Stimulated activated naive CD8-positive, alpha-beta T cell treated with anti-CD3 and anti-CD28 coated beads, Interleukin-15, amount 100 ng/mL, for 72 hours (primary cell): ENCODE measurements around the gene HLA-DPB1.

Source experiments
- ATAC-seq: fragments of 150-1000 bp; cut with Tn5 transposase; 2 replicates; pipeline ENCODE4 v1.10.0; 2021; ENCODE audit warnings: mild to moderate bottlenecking, moderate library complexity
- DNase-seq, 2 donors: peaks; one replicate each; pipeline ENCODE4 v3.0.0; 2021 to 2022
- H3K27ac Mint-ChIP-seq, 2 donors: one replicate each; pipeline ENCODE4 v1.8.0; 2022; ENCODE audit warnings: mild to moderate bottlenecking in 2 of 2, mixed read lengths in 2 of 2, moderate library complexity in 2 of 2
- H3K27me3 Mint-ChIP-seq: one replicate; pipeline ENCODE4 v1.8.0; 2022; ENCODE audit warnings: mixed read lengths
- H3K4me1 Mint-ChIP-seq: one replicate; pipeline ENCODE4 v1.8.0; 2022; ENCODE audit warnings: mild to moderate bottlenecking, mixed read lengths
- H3K4me3 Mint-ChIP-seq, 2 donors: one replicate each; pipeline ENCODE4 v1.8.0; 2022; ENCODE audit warnings: mild to moderate bottlenecking in 2 of 2, mixed read lengths in 2 of 2, moderate library complexity in 1 of 2
- H3K9me3 Mint-ChIP-seq, 2 donors: one replicate each; pipeline ENCODE4 v1.8.0; 2022; ENCODE audit warnings: mixed read lengths in 2 of 2

Gene HLA-DPB1

DNA sequence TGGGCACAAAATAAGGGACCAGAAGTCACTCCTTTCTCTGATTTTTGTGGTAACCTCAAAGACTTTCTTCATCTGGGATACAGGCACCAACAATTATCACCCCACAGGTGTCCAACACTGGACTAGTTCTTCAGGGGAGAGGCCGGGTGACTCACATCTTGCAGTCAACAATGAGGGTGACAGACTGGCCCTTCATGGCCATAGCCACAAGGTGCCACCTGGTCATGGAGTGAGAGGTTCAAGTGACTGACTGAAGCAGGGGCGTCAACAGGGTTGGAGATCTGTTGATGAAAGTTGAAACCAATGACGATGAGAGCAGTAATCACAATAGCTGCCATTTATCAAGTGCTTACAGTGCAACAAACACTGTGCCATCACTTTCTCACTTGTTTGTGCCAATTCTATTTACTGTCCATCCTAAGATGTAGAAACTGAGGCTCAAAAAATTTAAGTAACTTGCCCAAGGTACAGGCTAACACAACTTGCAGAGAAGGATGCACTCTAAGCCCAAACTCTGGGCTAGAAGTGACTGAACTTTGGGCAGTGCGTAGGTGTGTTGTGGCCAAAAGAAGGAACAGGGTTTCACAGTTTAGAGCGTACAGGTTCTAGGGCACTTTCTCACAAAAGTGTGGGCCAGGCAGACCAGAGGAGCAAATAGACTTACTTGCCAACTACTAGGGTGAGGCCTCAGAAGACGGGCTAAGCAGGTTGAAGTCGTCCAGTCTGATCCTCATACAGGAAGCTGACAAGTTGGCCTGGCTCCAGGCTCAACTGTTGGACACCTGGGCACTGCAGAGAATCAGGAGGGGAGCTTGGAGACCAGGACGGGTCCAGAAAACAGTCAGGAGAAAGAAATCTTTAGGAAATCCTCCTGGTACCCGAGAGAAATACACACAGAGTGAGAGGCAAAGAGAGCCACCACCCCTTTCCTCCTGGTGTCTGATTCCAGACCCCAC lies 30.4 kb downstream of the HLA-DPB1 start:
- Mint-ChIP-seq H3K9me3 (peaks cover 9 to 20% of the 10 kb centered on the region in 2 donors), H3K4me1 (no peaks in the 10 kb centered on the region), H3K4me3 (no peak overlapping the region), H3K27me3 (peaks cover 66% of the 10 kb centered on the region), H3K27ac (no peak overlapping the region)
- ATAC-seq (no peak), DNase-seq (no peak)

GRCh38 chr6:33107641-33108040 lies 31.9 kb downstream of the HLA-DPB1 start:
- peaks cover 9 to 12% of the 10 kb centered on the region in 2 donors for H3K9me3 Mint-ChIP-seq
- H3K4me1 Mint-ChIP-seq, result no peaks in the 10 kb centered on the region
- no peak overlapping the region for H3K4me3 Mint-ChIP-seq
- DNase-seq (no peak), ATAC-seq (no peak)
- no peak overlapping the region for H3K27ac Mint-ChIP-seq
- H3K27me3 Mint-ChIP-seq, result peaks cover 73% of the 10 kb centered on the region

- no peak overlapping the region for H3K27ac Mint-ChIP-seq
- peaks cover 9 to 12% of the 10 kb centered on the region in 2 donors for H3K9me3 Mint-ChIP-seq
- DNase-seq (no peak), ATAC-seq (no peak)
- H3K4me1 Mint-ChIP-seq, result no peaks in the 10 kb centered on the region
- peaks cover 79% of the 10 kb centered on the region for H3K27me3 Mint-ChIP-seq
- H3K4me3 Mint-ChIP-seq, result no peak overlapping the region
Measured at GRCh38 chr6:33108307-33108706, 32.5 kb downstream of the HLA-DPB1 start.

DNA sequence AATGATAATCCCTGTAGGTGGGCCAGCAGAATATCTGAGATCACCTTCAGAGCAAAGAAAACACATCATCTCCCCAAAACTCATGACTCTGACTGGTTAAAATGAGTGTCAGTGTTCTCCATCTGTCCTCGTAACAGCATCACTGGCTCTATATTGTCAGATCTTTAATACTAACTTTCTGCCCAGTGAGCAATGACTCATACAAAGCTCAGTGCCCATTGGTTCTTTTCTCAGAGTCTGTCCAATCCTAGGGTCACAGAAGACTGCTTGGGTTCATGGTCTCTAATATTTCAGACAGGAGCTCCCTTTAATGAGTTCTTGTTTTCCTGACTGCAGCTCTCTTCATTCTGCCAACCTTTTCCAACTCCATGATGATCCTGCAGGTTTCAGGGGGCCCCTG lies 36.4 kb downstream of the HLA-DPB1 start:
- peak; percentile 96 for ATAC-seq
- no peak overlapping the region for H3K27ac Mint-ChIP-seq
- no peak overlapping the region for H3K4me3 Mint-ChIP-seq
- DNase-seq, result no peak
- peaks cover 18% of the 10 kb centered on the region for H3K4me1 Mint-ChIP-seq
- H3K27me3 Mint-ChIP-seq, result peaks cover 83% of the 10 kb centered on the region
- H3K9me3 Mint-ChIP-seq, result no peaks in the 10 kb centered on the region

DNA sequence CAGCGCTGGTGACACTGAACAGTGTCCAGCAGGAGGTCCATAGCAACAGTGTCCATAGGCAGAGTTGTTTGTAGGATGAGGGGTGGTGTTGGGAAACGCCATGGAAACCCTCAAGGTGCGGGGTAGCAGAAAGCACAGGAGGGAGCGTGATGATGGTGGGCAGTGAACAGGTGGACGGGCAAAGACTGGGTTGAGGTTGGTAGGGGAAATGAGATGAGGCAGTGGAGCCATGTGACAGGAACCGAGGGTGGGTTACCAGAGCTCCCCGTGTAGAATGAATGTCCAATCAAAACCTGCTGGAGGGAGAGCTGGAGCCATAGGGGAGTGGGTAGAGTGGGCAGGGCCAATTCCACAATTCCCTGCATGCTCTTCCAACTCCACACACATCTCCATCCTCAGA lies 38.0 kb downstream of the HLA-DPB1 start:
- H3K9me3 Mint-ChIP-seq, result no peaks in the 10 kb centered on the region
- no peak overlapping the region for H3K27ac Mint-ChIP-seq
- ATAC-seq (no peak), DNase-seq (no peak)
- H3K4me3 Mint-ChIP-seq, result no peak overlapping the region
- peaks cover 31% of the 10 kb centered on the region for H3K4me1 Mint-ChIP-seq
- H3K27me3 Mint-ChIP-seq, result peaks cover 82% of the 10 kb centered on the region

- ATAC-seq (no peak), DNase-seq (no peak)
- Mint-ChIP-seq H3K4me3 (no peak overlapping the region), H3K27ac (no peak overlapping the region), H3K9me3 (no peaks in the 10 kb centered on the region), H3K27me3 (peaks cover 77% of the 10 kb centered on the region), H3K4me1 (peaks cover 31% of the 10 kb centered on the region)
Measured at GRCh38 chr6:33114406-33114805, 38.6 kb downstream of the HLA-DPB1 start.

- Mint-ChIP-seq H3K4me1 (peaks cover 31% of the 10 kb centered on the region), H3K9me3 (no peaks in the 10 kb centered on the region), H3K27ac (no peak overlapping the region), H3K4me3 (no peak overlapping the region), H3K27me3 (peaks cover 61% of the 10 kb centered on the region)
- no peak for ATAC-seq
- no peak for DNase-seq
Measured at GRCh38 chr6:33116417-33116816, 40.6 kb downstream of the HLA-DPB1 start.

DNA sequence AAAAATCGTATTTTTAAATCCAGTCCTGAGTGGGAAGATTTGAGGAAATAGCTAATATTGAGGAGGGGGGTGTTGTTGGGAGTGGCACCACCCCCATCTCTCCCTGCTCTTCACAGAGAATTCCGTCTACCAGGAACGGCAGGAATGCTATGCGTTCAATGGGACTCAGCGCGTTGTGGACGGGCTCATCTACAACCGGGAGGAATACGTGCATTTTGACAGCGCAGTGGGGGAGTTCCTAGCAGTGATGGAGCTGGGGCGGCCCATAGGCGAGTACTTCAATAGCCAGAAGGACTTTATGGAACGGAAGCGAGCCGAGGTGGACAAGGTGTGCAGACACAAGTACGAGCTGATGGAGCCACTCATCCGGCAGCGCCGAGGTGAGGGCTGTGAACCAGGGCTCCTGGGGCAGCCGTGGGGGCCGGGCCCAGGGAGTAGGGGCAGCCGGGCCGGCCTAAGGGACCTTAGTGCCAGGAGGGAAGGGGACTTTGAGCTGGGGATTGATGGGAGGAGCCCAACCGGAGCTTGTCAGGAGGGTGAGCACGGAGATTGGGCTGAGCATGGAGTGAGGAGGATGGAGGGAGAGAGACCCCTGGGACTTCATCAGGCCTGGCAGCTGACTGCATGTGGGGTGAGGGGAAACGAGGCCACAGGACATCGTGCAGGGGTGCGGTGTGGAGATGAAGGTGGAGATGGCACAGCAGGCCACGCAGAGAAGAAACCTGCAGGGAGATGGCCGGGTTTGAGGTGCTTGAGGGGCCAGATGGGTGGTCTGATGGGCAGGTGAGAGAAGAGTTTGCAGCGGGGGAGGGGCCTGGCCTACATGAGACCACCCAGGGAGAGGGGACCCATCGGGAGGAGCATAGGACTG lies 41.3 kb downstream of the HLA-DPB1 start:
- peaks cover 31% of the 10 kb centered on the region for H3K4me1 Mint-ChIP-seq
- H3K27me3 Mint-ChIP-seq, result peaks cover 60% of the 10 kb centered on the region
- no peaks in the 10 kb centered on the region for H3K9me3 Mint-ChIP-seq
- peak; percentile 23 for ATAC-seq
- no peak for DNase-seq
- H3K4me3 Mint-ChIP-seq, result peak overlapping the region; percentile 4 to 53
- H3K27ac Mint-ChIP-seq, result no peak overlapping the region

DNA sequence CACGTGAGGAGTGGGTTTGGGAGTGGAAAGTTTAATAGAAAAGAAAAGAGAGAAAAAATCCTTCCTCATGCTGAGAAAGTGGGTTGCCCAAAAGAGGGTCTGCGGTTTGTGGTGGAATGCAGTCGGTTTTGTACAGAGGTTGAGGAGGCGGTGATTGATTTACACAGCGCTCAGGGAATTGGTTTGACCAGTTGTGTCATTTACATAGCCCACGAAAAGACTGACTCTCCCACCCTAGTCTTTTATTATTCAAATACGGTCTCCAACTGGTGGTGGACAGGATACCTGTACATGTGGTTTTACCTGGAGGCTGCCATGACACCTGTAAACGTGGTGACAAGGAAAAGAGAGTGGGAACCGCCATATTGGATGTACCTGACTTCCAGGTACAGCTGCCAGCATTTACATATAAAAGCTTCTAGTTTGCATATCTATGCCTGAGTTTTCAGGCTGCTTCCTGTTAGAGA lies 42.1 kb downstream of the HLA-DPB1 start:
- Mint-ChIP-seq H3K9me3 (no peaks in the 10 kb centered on the region), H3K27me3 (peaks cover 52% of the 10 kb centered on the region), H3K27ac (no peak overlapping the region), H3K4me1 (peaks cover 31% of the 10 kb centered on the region), H3K4me3 (peak overlapping the region in 1 of 2 donors; percentile 53)
- DNase-seq, result no peak
- no peak for ATAC-seq

DNA sequence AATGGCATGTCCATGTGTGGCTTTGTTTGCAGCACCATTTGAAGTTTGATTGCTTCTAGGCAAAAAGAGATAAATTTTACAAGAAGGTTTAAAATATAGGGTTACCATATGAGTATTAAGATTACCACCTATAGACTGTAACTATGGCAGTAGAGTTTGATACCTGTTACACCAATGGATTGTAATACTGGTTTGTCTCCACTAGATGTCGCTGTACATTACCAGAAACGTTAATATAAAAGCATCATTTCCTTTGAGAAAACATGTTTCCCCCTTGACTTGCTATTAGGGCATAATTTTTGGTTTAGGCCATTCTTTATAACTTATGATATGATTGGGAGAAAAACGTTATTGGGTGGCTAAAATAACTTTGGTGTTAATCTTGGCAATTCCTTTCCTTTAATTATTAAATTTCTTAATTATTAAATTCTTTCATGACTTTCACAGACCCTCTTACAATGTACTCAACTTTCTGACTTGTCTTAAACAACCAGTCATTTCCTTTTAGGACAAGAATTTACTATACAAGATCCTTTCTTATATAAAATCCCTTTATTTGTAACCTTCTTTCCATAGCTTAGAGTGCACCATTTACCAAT lies 42.8 kb downstream of the HLA-DPB1 start:
- ATAC-seq, result peak; percentile 66
- Mint-ChIP-seq H3K4me1 (peaks cover 28% of the 10 kb centered on the region), H3K27ac (no peak overlapping the region), H3K9me3 (peaks cover under 1 to 2% of the 10 kb centered on the region in 2 donors), H3K4me3 (no peak overlapping the region), H3K27me3 (peaks cover 45% of the 10 kb centered on the region)
- no peak for DNase-seq

DNA sequence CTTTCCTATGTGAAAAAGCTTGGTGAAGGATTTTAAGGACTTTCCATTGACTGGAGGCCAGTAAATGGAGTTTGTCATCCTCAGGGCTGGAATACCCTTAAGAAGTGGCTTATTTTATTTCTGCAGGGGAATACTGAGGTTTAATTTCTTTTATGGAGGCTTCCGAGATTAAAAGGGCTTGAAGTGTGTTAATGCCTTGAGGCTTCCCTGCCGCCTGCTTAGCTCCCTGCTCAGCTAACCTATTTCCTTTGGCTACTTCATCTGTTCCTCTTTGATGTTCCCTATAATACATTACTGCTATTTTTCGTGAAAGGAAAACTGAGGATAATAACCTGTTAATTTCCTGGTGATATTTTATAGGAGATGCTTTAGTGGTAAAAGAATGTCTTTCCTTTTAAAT lies 44.2 kb downstream of the HLA-DPB1 start:
- Mint-ChIP-seq H3K4me3 (no peak overlapping the region), H3K9me3 (peaks cover 5 to 11% of the 10 kb centered on the region in 2 donors), H3K27ac (no peak overlapping the region), H3K27me3 (peaks cover 31% of the 10 kb centered on the region), H3K4me1 (peaks cover 22% of the 10 kb centered on the region)
- ATAC-seq (no peak), DNase-seq (no peak)

- no peak for DNase-seq
- H3K4me3 Mint-ChIP-seq, result no peak overlapping the region
- H3K4me1 Mint-ChIP-seq, result peaks cover 4% of the 10 kb centered on the region
- H3K27ac Mint-ChIP-seq, result no peak overlapping the region
- H3K27me3 Mint-ChIP-seq, result peaks cover 16% of the 10 kb centered on the region
- H3K9me3 Mint-ChIP-seq, result peaks cover 5 to 11% of the 10 kb centered on the region in 2 donors
- no peak for ATAC-seq
Measured at GRCh38 chr6:33123181-33123580, 47.4 kb downstream of the HLA-DPB1 start.

DNA sequence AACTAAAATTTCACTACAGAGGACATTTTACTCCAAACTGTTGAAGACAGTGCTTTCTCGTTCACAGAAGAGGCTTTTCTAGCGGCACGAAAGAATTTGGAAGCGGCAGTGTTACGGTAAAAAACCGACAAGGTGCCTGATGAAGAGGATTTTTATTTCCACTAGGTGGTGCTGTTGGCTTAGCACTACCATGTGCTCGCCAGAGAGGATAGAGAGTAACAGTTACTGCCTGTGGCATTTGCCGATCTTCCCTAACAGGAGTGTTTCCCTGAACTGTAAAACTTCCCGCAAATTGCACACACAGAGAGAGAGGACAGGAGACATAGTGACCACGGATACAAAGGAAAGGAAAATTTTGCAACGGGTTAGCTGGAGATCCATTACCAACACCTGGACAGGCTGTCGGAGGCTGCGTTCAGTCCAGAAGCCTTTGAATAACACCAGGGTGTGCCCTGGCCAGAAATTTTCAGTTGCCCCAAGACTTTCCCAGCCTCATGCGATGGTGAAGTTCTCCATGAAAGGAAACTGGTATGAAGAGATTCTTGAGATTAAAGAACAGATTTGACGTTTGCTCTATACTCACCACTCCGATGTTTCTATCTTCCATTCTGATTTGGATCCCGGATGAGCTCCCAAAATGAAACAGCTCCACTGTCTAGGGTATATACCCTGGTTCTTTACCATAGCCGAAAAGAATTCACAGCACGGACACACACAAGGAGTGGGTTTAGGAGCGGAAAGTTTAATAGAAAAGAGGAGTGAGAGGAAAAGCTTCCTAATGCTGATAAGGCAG lies 48.1 kb downstream of the HLA-DPB1 start:
- peaks cover 6% of the 10 kb centered on the region for H3K4me1 Mint-ChIP-seq
- peak; percentile 31 to 37 for DNase-seq
- no peak overlapping the region for H3K4me3 Mint-ChIP-seq
- H3K27me3 Mint-ChIP-seq, result peaks cover 22% of the 10 kb centered on the region
- H3K27ac Mint-ChIP-seq, result no peak overlapping the region
- peaks cover 5 to 11% of the 10 kb centered on the region in 2 donors for H3K9me3 Mint-ChIP-seq
- ATAC-seq, result peak; percentile 70

DNA sequence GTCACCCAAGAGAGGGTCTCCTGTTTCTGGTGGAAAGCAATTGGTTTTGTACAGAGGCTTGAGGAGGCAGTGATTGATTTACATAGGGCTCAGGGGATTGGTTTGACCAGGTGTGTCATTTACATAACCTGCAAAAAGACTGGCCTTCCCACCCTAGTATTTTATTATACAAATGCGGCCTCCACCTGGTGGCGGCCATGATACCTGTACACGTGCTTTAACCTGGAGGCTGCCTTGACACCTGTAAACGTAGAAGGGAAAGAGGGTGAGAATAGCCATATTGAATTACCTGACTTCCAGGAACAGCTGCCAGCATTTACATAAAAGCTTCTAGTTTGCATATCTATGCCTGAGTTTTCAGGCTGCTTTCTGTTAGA lies 48.7 kb downstream of the HLA-DPB1 start:
- Mint-ChIP-seq H3K4me3 (no peak overlapping the region), H3K4me1 (peaks cover 6% of the 10 kb centered on the region), H3K27me3 (peaks cover 22% of the 10 kb centered on the region), H3K27ac (no peak overlapping the region), H3K9me3 (peaks cover 5 to 11% of the 10 kb centered on the region in 2 donors)
- no peak for DNase-seq
- ATAC-seq, result no peak

DNA sequence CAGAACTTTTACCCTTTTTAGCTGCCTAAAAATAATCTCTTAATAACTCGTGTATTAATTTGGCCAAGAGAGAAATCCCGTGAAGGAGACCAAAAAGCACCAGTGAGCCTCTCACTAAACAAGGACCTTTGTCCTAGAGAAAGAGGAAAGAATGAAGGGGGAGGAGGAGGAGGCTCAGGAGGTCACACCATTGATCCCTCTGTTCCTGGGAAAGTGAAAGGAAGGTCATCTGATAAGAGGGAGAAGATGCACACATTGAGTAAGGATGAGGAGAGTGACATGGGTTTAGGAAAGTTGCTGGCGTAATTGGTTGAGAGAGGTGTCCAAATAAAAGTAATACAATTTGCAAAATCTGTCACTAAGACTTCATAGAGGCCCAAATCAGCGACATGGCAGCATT lies 49.2 kb downstream of the HLA-DPB1 start:
- H3K27ac Mint-ChIP-seq, result no peak overlapping the region
- ATAC-seq (no peak), DNase-seq (no peak)
- peaks cover 5 to 11% of the 10 kb centered on the region in 2 donors for H3K9me3 Mint-ChIP-seq
- peaks cover 22% of the 10 kb centered on the region for H3K27me3 Mint-ChIP-seq
- H3K4me3 Mint-ChIP-seq, result no peak overlapping the region
- H3K4me1 Mint-ChIP-seq, result peaks cover 6% of the 10 kb centered on the region
